Natural killer cell (primary cell): ENCODE data around the gene ZNF74. TPM values are rescaled to one million over a fixed set of nuclear protein-coding genes. Genes with fewer than 3 reads are reported as not detected.
A peak's percentile ranks its signal among the peaks of the same experiment; 100 is the strongest.

ENCODE experiments used
- ATAC-seq, 3 donors: fragments of 150-1000 bp in 2 of 3; fragments of 200-7000 bp in 1 of 3; cut with Tn5 transposase; 1 replicate in 1 of 3; 2 replicates in 2 of 3; pipeline ENCODE4 v1.10.0; 2021; ENCODE audit warnings: mild to moderate bottlenecking in 2 of 3, moderate library complexity in 2 of 3
- DNase-seq, 2 donors: peaks; one replicate each; pipeline versions ENCODE4 v3.0.0 to v3.0.0-alpha.2; 2013 to 2021; ENCODE audit warnings: mixed read lengths in 1 of 2
- H3K27ac ChIP-seq: one replicate; pipeline ENCODE4 v1.5.1; 2013; ENCODE audit warnings: mild to moderate bottlenecking, low read length
- H3K27me3 ChIP-seq: one replicate; pipeline ENCODE4 v1.6.1; 2013; ENCODE audit warnings: low read length; ENCODE audit not compliant: control insufficient read depth, insufficient read depth
- H3K36me3 ChIP-seq: one replicate; pipeline ENCODE4 v1.6.1; 2013; ENCODE audit warnings: low read length; ENCODE audit not compliant: control insufficient read depth, insufficient read depth
- H3K4me1 ChIP-seq: one replicate; pipeline ENCODE4 v1.6.1; 2013; ENCODE audit warnings: low read length; ENCODE audit not compliant: control insufficient read depth, insufficient read depth
- H3K4me3 ChIP-seq: one replicate; pipeline ENCODE4 v1.5.1; 2013; ENCODE audit warnings: low read length
- H3K9me3 ChIP-seq: one replicate; pipeline ENCODE4 v1.6.1; 2013; ENCODE audit warnings: low read length; ENCODE audit not compliant: control insufficient read depth, insufficient read depth
- H3K27ac Mint-ChIP-seq, 2 donors: one replicate each; pipeline ENCODE4 v1.8.0; 2022; ENCODE audit warnings: mild to moderate bottlenecking in 2 of 2, mixed read lengths in 2 of 2, moderate library complexity in 1 of 2
- H3K27me3 Mint-ChIP-seq, 2 donors: one replicate each; pipeline ENCODE4 v1.8.0; 2022; ENCODE audit warnings: low read depth in 2 of 2, mixed read lengths in 2 of 2
- H3K36me3 Mint-ChIP-seq: one replicate; pipeline ENCODE4 v1.8.0; 2022; ENCODE audit warnings: mixed read lengths
- H3K4me1 Mint-ChIP-seq, 2 donors: one replicate each; pipeline ENCODE4 v1.8.0; 2022; ENCODE audit warnings: mixed read lengths in 2 of 2
- H3K4me3 Mint-ChIP-seq: one replicate; pipeline ENCODE4 v1.8.0; 2022; ENCODE audit warnings: mild to moderate bottlenecking, moderate library complexity, mixed read lengths
- H3K9me3 Mint-ChIP-seq, 2 donors: one replicate each; pipeline ENCODE4 v1.8.0; 2022; ENCODE audit warnings: mixed read lengths in 2 of 2
- WGBS: methylation state at CpG from one replicate; pipeline ENCODE4 v1.1.7; 2013; ENCODE audit warnings: missing lambda C conversion rate; ENCODE audit not compliant: insufficient coverage; 5-methylcytosine and 5-hydroxymethylcytosine counted together
- intact Hi-C: fragments of 100-400 bp; cut with micrococcal nuclease; formaldehyde crosslinking; loops from one replicate; pipeline ENCODE4 v1.14.2; 2022
- total RNA-seq, 4 donors: library from RNA; stranded (reverse); fragments of 120-200 nt in 1 of 4; gene quantifications; one replicate each; pipeline versions ENCODE4 v1.2.3 to v1.2.4, GENCODE V29; 2013 to 2022
- TF ChIP-seq, protein P1 (sequence below): fragments of 200-600 bp; IDR thresholded peaks from one replicate; pipeline ENCODE4 v1.8.0; 2022; ENCODE audit warnings: antibody characterized with exemption

ZNF74 gene
- total RNA-seq, 3 donors from 2014 or later (not counting 1 experiment from before 2014, with no cell fraction given) = 7.7 to 18.2 (median 10.4) TPM

DNA sequence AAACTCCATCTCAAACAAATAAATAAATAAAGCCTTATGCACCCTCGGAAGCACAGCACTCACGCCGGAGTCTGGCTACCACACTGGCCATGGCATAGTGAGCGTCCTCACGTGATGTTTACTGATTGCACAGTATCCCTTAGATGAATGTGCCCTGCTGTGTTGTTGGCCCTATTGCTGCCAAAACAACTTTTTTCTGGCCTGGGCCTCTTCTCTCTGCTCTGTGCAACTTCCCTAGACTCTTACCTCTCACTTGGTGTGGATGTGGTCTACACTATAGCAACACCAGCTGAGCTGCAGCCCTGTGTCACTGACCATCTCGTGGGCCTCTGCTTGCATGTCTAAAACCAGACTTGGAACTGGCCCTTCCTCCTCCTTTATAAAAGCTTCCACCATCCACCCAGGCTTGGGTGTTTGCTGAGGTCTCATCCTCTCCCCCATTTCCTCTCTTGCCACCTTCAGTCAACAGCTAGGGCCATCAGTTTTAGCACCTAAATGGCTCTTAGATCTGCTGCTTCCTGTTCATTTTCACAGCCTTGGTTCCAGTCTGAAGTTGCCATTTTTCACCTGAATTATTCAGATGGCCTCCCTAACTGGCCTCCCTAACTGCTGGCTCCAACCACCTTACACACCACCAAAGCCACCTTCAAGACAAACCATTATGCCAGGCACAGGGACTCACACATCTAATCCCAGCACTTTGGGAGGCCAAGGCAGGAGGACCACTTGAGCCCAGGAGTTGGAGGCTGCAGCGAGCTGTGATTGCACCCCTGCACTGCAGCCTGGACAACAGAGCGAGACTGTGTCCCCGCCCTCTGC is 9.2 kb downstream of the ZNF74 start:
- peaks cover 35% of the 10 kb centered on the region for H3K4me1 ChIP-seq
- peak overlapping the region; percentile 72 for H3K4me3 Mint-ChIP-seq
- H3K27ac Mint-ChIP-seq = peak overlapping the region; percentile 75 to 83
- WGBS = 78% methylated on average over 9 of the region's 9 CpGs
- H3K27ac ChIP-seq = peak overlapping the region; percentile 53
- TF ChIP-seq, protein P1, sequence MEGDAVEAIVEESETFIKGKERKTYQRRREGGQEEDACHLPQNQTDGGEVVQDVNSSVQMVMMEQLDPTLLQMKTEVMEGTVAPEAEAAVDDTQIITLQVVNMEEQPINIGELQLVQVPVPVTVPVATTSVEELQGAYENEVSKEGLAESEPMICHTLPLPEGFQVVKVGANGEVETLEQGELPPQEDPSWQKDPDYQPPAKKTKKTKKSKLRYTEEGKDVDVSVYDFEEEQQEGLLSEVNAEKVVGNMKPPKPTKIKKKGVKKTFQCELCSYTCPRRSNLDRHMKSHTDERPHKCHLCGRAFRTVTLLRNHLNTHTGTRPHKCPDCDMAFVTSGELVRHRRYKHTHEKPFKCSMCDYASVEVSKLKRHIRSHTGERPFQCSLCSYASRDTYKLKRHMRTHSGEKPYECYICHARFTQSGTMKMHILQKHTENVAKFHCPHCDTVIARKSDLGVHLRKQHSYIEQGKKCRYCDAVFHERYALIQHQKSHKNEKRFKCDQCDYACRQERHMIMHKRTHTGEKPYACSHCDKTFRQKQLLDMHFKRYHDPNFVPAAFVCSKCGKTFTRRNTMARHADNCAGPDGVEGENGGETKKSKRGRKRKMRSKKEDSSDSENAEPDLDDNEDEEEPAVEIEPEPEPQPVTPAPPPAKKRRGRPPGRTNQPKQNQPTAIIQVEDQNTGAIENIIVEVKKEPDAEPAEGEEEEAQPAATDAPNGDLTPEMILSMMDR = no peak
- intact Hi-C loops = no loop called here
- ATAC-seq (peak; percentile 80 to 88 (median 88)), DNase-seq (no peak)
- peaks cover 18 to 29% of the 10 kb centered on the region in 2 donors for H3K4me1 Mint-ChIP-seq
- H3K27me3 ChIP-seq = no peaks in the 10 kb centered on the region
- no peak overlapping the region for H3K4me3 ChIP-seq
- no peaks in the 10 kb centered on the region for H3K36me3 Mint-ChIP-seq
- H3K9me3 Mint-ChIP-seq = peaks cover 0 to 4% of the 10 kb centered on the region in 2 donors
- no peaks in the 10 kb centered on the region for H3K27me3 Mint-ChIP-seq
- no peaks in the 10 kb centered on the region for H3K9me3 ChIP-seq
- peaks cover 31% of the 10 kb centered on the region for H3K36me3 ChIP-seq

DNA sequence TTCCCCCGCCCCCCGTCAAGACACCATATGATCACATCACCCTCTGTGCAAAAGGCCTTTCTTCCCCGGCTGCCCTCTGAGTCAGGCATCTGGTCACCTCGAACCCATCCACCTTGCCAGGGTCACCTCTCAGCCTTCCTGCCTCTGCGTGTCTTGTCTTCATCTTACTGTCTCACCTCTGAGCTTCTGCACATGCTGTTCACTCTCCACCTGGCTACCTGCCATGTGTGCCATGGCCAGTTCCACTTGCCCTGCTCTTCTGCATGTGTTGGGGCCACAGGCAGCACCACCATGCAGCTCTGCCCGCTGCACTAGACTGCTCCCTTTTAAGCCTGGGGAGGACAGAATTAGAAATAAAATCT is 9.8 kb downstream of the ZNF74 start:
- no peaks in the 10 kb centered on the region for H3K36me3 Mint-ChIP-seq
- no peaks in the 10 kb centered on the region for H3K9me3 ChIP-seq
- peaks cover 18 to 28% of the 10 kb centered on the region in 2 donors for H3K4me1 Mint-ChIP-seq
- ATAC-seq (peak in 1 of 3 donors; percentile 18), DNase-seq (no peak)
- H3K27me3 ChIP-seq = no peaks in the 10 kb centered on the region
- H3K36me3 ChIP-seq = peaks cover 31% of the 10 kb centered on the region
- peaks cover 0 to 4% of the 10 kb centered on the region in 2 donors for H3K9me3 Mint-ChIP-seq
- H3K4me1 ChIP-seq = peaks cover 35% of the 10 kb centered on the region
- intact Hi-C loops = no loop called here
- H3K4me3 ChIP-seq = no peak overlapping the region
- no peaks in the 10 kb centered on the region for H3K27me3 Mint-ChIP-seq
- WGBS = 77% methylated on average over 6 of the region's 6 CpGs
- H3K4me3 Mint-ChIP-seq = peak overlapping the region; percentile 79
- TF ChIP-seq, protein P1 = no peak
- H3K27ac Mint-ChIP-seq = peak overlapping the region; percentile 75 to 83
- peak overlapping the region; percentile 53 for H3K27ac ChIP-seq

DNA sequence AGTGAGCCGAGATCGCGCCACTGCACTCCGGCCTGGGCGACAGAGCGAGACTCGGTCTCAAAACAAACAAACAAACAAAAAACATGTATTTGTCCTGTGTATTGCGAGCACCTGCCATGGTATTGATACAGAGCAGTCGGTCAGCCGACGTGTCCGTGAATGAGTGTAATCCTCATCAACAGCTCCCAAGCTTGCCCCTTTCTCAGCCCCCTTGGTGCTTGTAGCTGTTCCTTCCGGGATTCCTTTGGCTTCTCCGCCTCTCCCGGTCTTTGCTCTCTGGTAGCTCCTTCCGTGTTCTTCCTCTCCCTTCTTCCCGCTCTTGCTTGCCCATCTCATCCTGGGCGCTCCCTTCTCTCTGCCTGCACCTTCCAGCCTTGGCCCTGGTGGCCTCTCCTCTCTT is 10.9 kb downstream of the ZNF74 start:
- Mint-ChIP-seq H3K27me3 (no peaks in the 10 kb centered on the region), H3K9me3 (peaks cover 0 to 4% of the 10 kb centered on the region in 2 donors), H3K36me3 (no peaks in the 10 kb centered on the region), H3K27ac (no peak overlapping the region), H3K4me1 (peaks cover 15 to 17% of the 10 kb centered on the region in 2 donors), H3K4me3 (peak overlapping the region; percentile 13)
- Histone ChIP-seq H3K36me3 (peaks cover 31% of the 10 kb centered on the region), H3K4me3 (no peak overlapping the region), H3K4me1 (peaks cover 35% of the 10 kb centered on the region), H3K27ac (no peak overlapping the region), H3K9me3 (no peaks in the 10 kb centered on the region), H3K27me3 (no peaks in the 10 kb centered on the region)
- DNase-seq (no peak), ATAC-seq (no peak)
- intact Hi-C loops = no loop called here
- TF ChIP-seq, protein P1 = no peak
- 95% methylated on average over 18 of the region's 18 CpGs for WGBS
